IPS-15b (cell line): ENCODE data around the gene SAMD14.

Experiments used
- H3K27me3 ChIP-seq: one replicate; pipeline ENCODE4 v1.6.1; 2013; ENCODE audit warnings: low read length; ENCODE audit not compliant: control insufficient read depth, insufficient read depth
- H3K36me3 ChIP-seq: one replicate; pipeline ENCODE4 v1.6.1; 2013; ENCODE audit warnings: low read length; ENCODE audit not compliant: control insufficient read depth, insufficient read depth
- H3K4me1 ChIP-seq: one replicate; pipeline ENCODE4 v1.6.1; 2013; ENCODE audit warnings: mild to moderate bottlenecking, low read length; ENCODE audit not compliant: control insufficient read depth, insufficient read depth
- H3K4me3 ChIP-seq: one replicate; pipeline ENCODE4 v1.5.1; 2013; ENCODE audit warnings: low read depth, low read length
- H3K9ac ChIP-seq: one replicate; pipeline ENCODE4 v1.6.1; 2013; ENCODE audit warnings: low read depth, mild to moderate bottlenecking, low read length
- H3K9me3 ChIP-seq: one replicate; pipeline ENCODE4 v1.6.1; 2013; ENCODE audit warnings: mild to moderate bottlenecking, low read length; ENCODE audit not compliant: control insufficient read depth, insufficient read depth

The SAMD14 gene

DNA sequence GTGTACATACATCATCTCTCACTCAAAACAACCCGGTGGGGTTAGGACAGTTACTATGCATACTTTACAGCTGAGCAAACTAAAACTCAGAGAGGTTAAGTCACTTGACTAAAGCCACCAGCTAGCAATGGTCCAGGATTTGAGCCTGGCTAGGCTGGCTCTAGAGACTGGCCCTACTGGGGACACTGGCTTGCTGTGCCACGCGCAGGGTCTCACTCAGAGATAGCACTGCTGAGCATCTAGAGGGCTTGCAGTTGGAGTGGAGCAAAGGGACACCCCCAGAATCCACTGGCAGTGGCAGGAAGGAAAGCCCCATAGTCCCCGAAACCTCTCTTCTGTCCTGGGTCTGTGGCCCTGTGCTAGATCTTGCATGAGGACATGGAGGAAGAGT, 11.1 kb downstream of the SAMD14 start:
- no peak overlapping the region for H3K9ac ChIP-seq
- peaks cover 26% of the 10 kb centered on the region for H3K27me3 ChIP-seq
- no peak overlapping the region for H3K4me3 ChIP-seq
- H3K9me3 ChIP-seq = no peaks in the 10 kb centered on the region
- H3K36me3 ChIP-seq = no peaks in the 10 kb centered on the region
- H3K4me1 ChIP-seq = peaks cover 11% of the 10 kb centered on the region

DNA sequence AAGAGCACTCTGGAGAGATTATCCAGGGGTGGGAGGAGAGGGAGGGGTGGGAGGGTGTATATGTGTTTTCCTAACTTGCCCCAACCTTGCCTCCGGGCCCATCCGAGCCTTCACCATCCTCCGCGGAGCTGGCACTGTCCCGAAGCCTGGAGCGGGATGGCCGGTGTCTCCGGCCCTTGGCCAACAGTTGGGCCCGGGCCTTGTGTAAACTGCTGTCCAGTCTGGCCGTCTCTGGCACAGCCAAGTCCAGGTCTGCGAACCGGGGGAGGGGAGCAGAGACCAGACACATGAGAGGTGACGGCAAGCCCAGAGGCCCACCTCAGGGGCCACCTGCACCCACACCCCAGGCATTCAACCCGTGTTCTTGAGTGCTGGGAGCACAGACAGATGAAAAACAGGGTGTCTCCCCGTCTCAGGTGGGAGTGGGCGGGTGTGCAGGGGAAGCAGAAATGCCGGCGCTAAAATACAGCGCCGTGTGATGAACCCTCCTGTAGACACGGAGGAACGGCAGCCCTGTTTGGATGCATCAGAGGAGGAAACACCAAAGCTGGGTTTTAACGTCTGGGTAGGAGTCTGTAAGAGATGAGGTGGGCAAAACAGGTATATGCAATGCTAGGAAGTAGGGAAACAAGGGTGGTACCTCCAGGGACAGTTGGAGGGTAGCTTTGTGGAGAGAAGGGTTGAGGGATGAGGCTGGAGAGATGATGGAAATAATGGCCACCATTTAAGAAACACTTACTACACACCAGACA, 11.7 kb downstream of the SAMD14 start:
- Histone ChIP-seq H3K4me1 (peaks cover 8% of the 10 kb centered on the region), H3K36me3 (no peaks in the 10 kb centered on the region), H3K9ac (no peak overlapping the region), H3K4me3 (no peak overlapping the region), H3K9me3 (no peaks in the 10 kb centered on the region), H3K27me3 (peaks cover 26% of the 10 kb centered on the region)

GRCh38 chr17:50117202-50118051, 12.5 kb downstream of the SAMD14 start:
- Histone ChIP-seq H3K9ac (no peak overlapping the region), H3K4me1 (peaks cover 5% of the 10 kb centered on the region), H3K4me3 (peak overlapping the region; percentile 39), H3K9me3 (no peaks in the 10 kb centered on the region), H3K36me3 (no peaks in the 10 kb centered on the region), H3K27me3 (peaks cover 26% of the 10 kb centered on the region)

DNA sequence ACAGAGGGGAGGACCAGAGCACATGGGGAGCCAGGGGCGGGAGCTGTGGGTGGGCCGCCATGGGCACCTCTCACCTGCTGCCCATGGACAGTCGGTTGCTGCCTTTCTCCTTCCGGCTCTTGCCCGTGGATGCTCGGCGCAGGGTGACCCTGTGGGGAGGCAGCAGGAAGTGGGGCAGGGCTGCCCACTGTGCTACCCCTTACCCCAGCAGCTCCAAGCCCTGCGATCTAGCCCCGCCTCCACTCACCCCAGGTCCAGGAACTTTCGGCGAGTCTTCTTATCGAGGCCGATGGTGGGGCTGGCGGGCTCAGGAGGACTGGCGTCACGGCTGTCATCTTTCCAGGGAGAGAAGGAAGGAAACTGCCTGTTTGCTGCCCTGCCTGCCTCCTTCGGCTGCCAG, 14.2 kb downstream of the SAMD14 start:
- Histone ChIP-seq H3K9me3 (no peaks in the 10 kb centered on the region), H3K9ac (no peak overlapping the region), H3K4me3 (no peak overlapping the region), H3K36me3 (no peaks in the 10 kb centered on the region), H3K4me1 (peaks cover 5% of the 10 kb centered on the region), H3K27me3 (peaks cover 24% of the 10 kb centered on the region)

DNA sequence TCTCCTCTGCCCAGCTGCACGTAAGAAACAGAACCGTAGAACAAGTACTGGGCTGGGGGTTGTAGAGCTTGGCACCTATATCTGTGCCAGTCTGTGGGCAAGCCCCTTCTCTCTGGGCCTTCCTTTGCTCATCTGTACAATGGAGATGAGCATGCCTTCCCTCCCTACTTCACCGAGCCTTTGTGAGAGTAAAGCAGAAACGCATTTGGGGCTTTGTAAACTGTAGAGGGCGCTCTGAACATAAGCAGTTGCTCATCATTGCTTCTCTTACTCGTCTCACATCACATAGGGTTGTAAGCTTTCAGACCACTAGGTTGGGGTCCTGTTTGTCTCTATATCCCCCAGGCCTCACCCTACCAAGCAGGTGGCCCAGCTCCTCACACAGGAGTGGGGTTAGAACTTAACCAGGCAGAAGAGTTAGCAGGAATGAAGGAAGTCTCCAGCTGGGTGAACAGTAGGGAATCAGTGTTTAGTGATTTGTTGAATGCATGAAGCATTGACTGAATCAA, 15.1 kb downstream of the SAMD14 start:
- H3K9ac ChIP-seq = no peak overlapping the region
- peaks cover 5% of the 10 kb centered on the region for H3K36me3 ChIP-seq
- H3K4me1 ChIP-seq = peaks cover 5% of the 10 kb centered on the region
- H3K27me3 ChIP-seq = peaks cover 19% of the 10 kb centered on the region
- no peak overlapping the region for H3K4me3 ChIP-seq
- no peaks in the 10 kb centered on the region for H3K9me3 ChIP-seq

- H3K9ac ChIP-seq = no peak overlapping the region
- H3K4me3 ChIP-seq = no peak overlapping the region
- H3K36me3 ChIP-seq = peaks cover 6% of the 10 kb centered on the region
- H3K27me3 ChIP-seq = peaks cover 14% of the 10 kb centered on the region
- no peaks in the 10 kb centered on the region for H3K9me3 ChIP-seq
- H3K4me1 ChIP-seq = peaks cover 5% of the 10 kb centered on the region
Measured at GRCh38 chr17:50114401-50114800, 15.6 kb downstream of the SAMD14 start.

DNA sequence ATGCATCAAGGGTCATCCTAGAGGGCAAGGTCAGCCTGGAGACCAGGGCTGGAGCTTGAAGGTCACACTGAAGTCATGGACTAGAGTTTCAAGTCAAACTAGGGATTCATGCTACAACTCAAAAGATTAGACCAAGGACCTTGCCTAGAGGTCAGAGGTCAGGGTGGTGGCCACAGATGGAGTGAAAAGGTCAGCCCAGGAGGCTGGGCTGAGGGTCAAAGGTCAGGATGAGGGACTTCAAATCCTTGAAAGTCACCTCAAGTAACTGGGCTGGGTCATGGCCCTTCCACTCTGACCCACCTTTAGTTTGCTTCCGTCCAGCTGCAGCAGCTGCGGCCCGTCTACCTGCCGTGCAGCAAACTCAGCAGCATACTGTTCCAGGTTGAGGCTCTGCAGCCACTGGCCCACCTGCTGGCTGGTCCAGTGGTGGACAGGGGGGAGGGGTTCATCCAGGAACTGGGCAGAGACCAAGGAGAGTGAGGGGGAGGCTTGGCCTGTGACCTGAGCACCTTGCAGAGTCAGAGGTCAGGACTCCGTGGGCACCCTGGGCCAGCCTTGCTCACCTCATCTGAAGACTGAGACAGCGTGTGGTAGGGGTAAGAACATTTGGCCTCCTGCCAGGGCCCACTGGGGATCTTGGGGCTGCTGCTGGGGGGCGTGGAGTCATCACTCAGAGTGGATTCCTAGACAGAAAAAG, 16.2 kb downstream of the SAMD14 start:
- no peak overlapping the region for H3K9ac ChIP-seq
- H3K27me3 ChIP-seq = peaks cover 8% of the 10 kb centered on the region
- H3K4me3 ChIP-seq = no peak overlapping the region
- H3K36me3 ChIP-seq = peaks cover 10% of the 10 kb centered on the region
- no peaks in the 10 kb centered on the region for H3K9me3 ChIP-seq
- H3K4me1 ChIP-seq = peaks cover 5% of the 10 kb centered on the region

- Histone ChIP-seq H3K4me3 (no peak overlapping the region), H3K27me3 (no peaks in the 10 kb centered on the region), H3K4me1 (peaks cover 5% of the 10 kb centered on the region), H3K36me3 (peaks cover 13% of the 10 kb centered on the region), H3K9me3 (no peaks in the 10 kb centered on the region), H3K9ac (no peak overlapping the region)
Measured at GRCh38 chr17:50112694-50113093, 17.3 kb downstream of the SAMD14 start.

GRCh38 chr17:50111673-50112655, 18.0 kb downstream of the SAMD14 start:
- Histone ChIP-seq H3K36me3 (peaks cover 13% of the 10 kb centered on the region), H3K27me3 (no peaks in the 10 kb centered on the region), H3K4me3 (no peak overlapping the region), H3K9me3 (no peaks in the 10 kb centered on the region), H3K9ac (no peak overlapping the region), H3K4me1 (peaks cover 5% of the 10 kb centered on the region)

- Histone ChIP-seq H3K4me3 (no peak overlapping the region), H3K36me3 (peaks cover 13% of the 10 kb centered on the region), H3K9me3 (no peaks in the 10 kb centered on the region), H3K9ac (no peak overlapping the region), H3K4me1 (peaks cover 2% of the 10 kb centered on the region), H3K27me3 (no peaks in the 10 kb centered on the region)
Measured at GRCh38 chr17:50110591-50111349, 19.2 kb downstream of the SAMD14 start.
